IPS-18a (cell line): ENCODE results near the gene CTIF.

Experiments used
- H3K27ac ChIP-seq: one replicate; pipeline ENCODE4 v1.5.1; 2013; ENCODE audit warnings: low read length
- H3K27me3 ChIP-seq: one replicate; pipeline ENCODE4 v1.6.1; 2013; ENCODE audit warnings: mild to moderate bottlenecking, low read length; ENCODE audit not compliant: control insufficient read depth, insufficient read depth
- H3K36me3 ChIP-seq: one replicate; pipeline ENCODE4 v1.6.1; 2013; ENCODE audit warnings: low read depth, low read length; ENCODE audit not compliant: control insufficient read depth
- H3K4me1 ChIP-seq: one replicate; pipeline ENCODE4 v1.6.1; 2013; ENCODE audit warnings: low read depth, low read length; ENCODE audit not compliant: control insufficient read depth
- H3K4me3 ChIP-seq: one replicate; pipeline ENCODE4 v1.5.1; 2013; ENCODE audit warnings: low read length
- H3K9ac ChIP-seq: one replicate; pipeline ENCODE4 v1.6.1; 2013; ENCODE audit warnings: mild to moderate bottlenecking, low read length, moderate library complexity
- H3K9me3 ChIP-seq: one replicate; pipeline ENCODE4 v1.6.1; 2013; ENCODE audit warnings: low read depth, low read length; ENCODE audit not compliant: control insufficient read depth

The CTIF gene

GRCh38 chr18:48904091-48904490, 365.3 kb downstream of the CTIF start:
- no peak overlapping the region for H3K9ac ChIP-seq
- no peaks in the 10 kb centered on the region for H3K36me3 ChIP-seq
- no peak overlapping the region for H3K27ac ChIP-seq
- H3K9me3 ChIP-seq, result no peaks in the 10 kb centered on the region
- no peak overlapping the region for H3K4me3 ChIP-seq
- H3K27me3 ChIP-seq, result no peaks in the 10 kb centered on the region
- no peaks in the 10 kb centered on the region for H3K4me1 ChIP-seq

- no peaks in the 10 kb centered on the region for H3K9me3 ChIP-seq
- no peak overlapping the region for H3K4me3 ChIP-seq
- no peaks in the 10 kb centered on the region for H3K36me3 ChIP-seq
- no peaks in the 10 kb centered on the region for H3K4me1 ChIP-seq
- H3K9ac ChIP-seq, result no peak overlapping the region
- no peak overlapping the region for H3K27ac ChIP-seq
- H3K27me3 ChIP-seq, result no peaks in the 10 kb centered on the region
Measured at GRCh38 chr18:48904847-48905394, 366.1 kb downstream of the CTIF start.

DNA sequence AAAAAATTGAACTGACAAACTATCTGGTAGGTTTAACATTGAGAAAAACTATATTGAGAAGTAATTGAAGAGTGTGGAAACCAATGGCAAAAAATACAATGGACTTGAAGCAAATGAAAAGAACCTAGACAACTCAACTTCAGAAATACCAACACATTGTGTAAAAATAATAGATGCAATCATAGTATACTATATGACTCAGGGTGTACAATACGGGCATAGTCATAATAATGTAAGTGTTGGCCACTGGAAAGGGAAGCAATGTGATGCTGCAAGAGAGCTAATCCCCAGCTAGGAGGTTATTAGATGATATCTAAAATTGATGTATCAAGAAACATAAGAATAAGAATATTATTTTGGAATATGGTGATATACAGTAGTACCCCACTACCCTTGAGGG, 366.7 kb downstream of the CTIF start:
- Histone ChIP-seq H3K4me1 (no peaks in the 10 kb centered on the region), H3K27ac (no peak overlapping the region), H3K4me3 (no peak overlapping the region), H3K36me3 (no peaks in the 10 kb centered on the region), H3K27me3 (no peaks in the 10 kb centered on the region), H3K9me3 (no peaks in the 10 kb centered on the region), H3K9ac (no peak overlapping the region)

DNA sequence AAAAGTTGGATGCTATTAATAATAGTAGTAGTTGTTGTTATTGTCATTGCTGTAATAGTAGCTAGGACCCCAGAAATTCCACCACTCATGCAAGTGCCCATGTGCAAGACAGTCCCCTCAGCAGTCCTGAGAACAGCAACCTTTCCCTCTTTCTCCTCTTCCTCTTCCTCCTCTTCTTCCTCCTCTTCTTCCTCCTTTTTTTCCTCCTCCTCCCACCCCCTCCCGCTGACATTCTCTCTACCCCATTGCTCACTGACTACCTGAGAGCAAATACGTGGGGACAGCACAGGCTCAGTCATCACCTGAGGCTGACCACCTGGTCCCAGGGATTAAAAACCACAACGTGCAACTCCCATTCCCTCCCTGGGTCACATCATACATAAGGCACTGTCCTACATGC, 370.1 kb downstream of the CTIF start:
- H3K4me3 ChIP-seq, result no peak overlapping the region
- no peaks in the 10 kb centered on the region for H3K36me3 ChIP-seq
- no peaks in the 10 kb centered on the region for H3K27me3 ChIP-seq
- no peaks in the 10 kb centered on the region for H3K4me1 ChIP-seq
- H3K27ac ChIP-seq, result no peak overlapping the region
- no peak overlapping the region for H3K9ac ChIP-seq
- H3K9me3 ChIP-seq, result no peaks in the 10 kb centered on the region

GRCh38 chr18:48909721-48910120, 370.9 kb downstream of the CTIF start:
- Histone ChIP-seq H3K27ac (no peak overlapping the region), H3K4me3 (no peak overlapping the region), H3K9ac (no peak overlapping the region), H3K36me3 (no peaks in the 10 kb centered on the region), H3K9me3 (no peaks in the 10 kb centered on the region), H3K4me1 (no peaks in the 10 kb centered on the region), H3K27me3 (no peaks in the 10 kb centered on the region)

DNA sequence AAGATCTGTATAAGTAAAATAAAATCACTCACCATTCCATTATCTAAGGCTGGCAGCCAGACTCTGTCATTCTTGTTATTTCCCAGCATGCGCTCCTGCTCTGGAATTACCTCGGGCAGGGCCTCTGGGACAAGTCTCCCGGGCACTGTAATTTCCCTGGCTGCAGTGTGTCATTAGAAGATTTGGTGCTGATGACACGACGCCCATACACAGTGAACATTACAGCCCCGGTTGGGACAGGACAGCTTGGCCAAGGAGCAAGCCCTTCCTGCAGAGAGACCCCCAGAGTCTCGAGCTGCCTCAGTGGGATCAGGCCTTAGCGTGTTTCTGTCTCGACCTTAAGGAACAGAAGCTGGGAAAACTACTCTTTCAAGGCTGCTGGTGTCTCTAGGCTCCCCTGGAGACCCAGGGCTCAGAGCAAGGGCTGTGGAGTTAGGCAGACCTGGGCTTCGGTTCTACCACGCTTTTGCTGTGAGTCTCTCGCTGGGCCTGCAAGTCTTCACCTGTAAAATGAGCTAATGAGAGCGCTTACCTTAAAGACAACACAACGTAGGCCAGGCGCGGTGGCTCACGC, 372.2 kb downstream of the CTIF start:
- H3K9ac ChIP-seq, result no peak overlapping the region
- no peaks in the 10 kb centered on the region for H3K36me3 ChIP-seq
- H3K4me1 ChIP-seq, result peaks cover 4% of the 10 kb centered on the region
- no peaks in the 10 kb centered on the region for H3K27me3 ChIP-seq
- H3K4me3 ChIP-seq, result no peak overlapping the region
- H3K9me3 ChIP-seq, result no peaks in the 10 kb centered on the region
- H3K27ac ChIP-seq, result no peak overlapping the region
